GM21529 (cell line): ENCODE results near the gene HEYL.
"Not testable (repeated sequence)": the region's sequence is repeated elsewhere in the genome, so short reads cannot be mapped to it uniquely, and the experiment has no call there.

Source experiments
- ATAC-seq: cut with Tn5 transposase; IDR thresholded peaks from one replicate; pipeline ENCODE4 v1.9.1; 2021; ENCODE audit not compliant: unreplicated experiment

HEYL gene

DNA sequence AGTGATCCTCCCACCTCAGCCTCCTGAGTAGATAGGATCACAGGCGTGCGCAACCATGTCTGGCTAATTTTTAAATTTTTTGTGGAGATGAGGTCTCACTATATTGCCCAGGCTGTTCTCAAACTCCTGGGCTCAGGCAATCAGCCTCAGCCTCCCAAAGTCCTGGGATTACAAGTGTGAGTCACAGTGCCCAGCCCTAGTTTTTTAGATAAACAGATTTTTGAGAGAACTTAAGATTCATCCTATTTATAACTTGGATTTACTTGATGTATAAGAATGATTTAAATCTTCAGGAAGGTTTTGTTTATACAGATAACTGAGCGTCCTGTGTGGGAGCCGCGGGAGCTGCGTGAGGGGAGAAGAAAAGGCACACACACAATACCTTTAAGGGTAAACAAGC lies 26.2 kb downstream of the HEYL start:
- ATAC-seq, result no peak

DNA sequence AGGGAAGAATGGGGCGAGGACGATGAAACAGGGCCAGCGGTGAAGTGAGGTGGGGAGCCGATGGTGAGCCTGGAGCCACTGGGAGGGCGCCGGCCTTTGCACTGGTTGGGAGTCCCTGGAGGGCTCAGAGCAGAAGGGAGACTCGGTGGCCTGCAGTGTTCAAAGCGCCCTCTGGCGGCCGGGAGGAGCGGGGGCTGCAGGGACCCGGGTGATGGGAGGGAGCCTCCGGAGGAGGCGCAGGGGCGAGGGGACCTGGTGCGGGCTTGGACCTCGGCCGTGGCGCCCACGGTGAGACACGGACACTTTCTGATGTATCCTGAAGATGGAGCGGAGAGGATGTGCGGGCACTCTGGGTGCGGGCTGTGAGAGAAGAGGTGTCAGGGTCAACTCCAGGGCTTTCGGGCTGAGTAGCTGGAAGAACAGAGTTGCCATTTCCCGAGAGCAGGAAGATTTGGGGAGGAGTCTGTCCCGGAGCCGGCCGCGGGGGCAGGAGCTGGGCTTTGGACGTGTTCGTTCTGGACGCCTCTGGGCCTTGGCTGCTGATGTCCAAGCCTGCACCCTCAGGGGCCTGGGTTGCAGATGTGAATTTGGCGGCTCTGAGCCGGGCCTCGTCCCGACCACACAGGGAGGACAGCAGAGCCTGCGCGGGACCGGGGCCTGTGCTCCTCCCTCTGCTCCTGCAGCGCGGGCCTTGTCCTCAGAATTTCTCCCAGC lies 29.7 kb downstream of the HEYL start:
- no peak for ATAC-seq

DNA sequence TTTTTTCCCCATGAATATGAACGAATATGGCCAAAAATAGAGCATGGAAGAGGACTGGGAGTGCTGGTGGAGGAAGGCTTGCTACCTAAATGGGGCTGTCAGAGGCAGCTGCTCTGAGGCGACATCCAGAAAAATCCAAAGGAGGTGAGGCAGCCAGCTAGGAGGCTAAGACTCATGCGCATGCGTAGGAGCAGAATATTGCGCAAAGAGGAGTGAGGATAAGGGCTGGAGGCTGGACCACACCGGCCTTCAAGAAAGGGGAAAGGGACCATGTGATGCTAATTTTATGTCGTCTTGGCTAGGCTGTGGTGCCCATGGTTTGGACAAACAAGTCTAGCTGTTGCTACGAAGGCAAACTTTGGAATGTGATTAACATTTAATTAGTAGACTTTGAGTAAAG lies 30.5 kb downstream of the HEYL start:
- no peak for ATAC-seq

DNA sequence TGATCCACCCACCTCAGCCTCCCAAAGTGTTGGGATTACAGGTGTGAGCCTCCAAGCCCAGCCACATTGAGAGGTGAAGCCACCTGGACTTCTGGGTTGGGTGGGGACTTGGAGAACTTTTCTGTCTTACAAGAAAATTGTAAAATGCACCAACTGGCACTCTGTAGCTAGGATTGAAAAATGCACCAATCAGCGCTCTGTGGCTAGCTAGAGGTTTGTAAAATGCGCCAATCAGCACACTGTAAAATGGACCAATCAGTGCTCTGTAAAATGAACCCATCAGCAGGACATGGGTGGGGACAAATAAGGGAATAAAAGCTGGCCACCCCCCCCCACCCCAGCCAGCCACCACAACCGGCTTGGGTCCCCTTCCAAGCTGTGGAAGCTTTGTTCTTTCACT lies 35.8 kb downstream of the HEYL start:
- ATAC-seq, result not testable (repeated sequence)

DNA sequence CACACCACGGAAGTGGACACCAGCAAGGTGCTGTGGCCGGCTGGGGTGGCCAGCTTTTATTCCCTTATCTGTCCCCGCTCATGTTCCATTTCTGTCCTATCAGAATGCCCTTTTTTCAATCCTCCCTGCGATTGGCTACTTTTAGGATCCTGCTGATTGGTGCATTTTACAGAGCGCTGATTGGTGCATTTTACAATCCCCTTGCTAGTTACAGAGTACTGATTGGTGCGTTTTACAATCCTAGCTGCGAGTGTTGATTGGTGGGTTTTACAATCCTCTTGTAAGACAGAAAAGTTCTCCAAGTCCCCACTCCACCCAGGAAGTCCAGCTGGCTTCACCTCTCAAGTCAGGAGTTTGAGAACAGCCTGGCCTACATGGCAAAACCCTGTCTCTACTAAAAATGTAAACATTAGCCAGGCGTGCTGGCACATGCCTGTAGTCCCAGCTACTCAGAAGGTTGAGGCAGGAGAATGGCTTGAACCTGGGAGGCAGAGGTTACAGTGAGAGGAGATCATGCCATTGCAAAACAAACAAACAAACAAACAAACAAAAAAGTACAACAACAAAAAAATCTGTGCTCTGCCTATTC lies 37.7 kb downstream of the HEYL start:
- ATAC-seq, result not testable (repeated sequence)

DNA sequence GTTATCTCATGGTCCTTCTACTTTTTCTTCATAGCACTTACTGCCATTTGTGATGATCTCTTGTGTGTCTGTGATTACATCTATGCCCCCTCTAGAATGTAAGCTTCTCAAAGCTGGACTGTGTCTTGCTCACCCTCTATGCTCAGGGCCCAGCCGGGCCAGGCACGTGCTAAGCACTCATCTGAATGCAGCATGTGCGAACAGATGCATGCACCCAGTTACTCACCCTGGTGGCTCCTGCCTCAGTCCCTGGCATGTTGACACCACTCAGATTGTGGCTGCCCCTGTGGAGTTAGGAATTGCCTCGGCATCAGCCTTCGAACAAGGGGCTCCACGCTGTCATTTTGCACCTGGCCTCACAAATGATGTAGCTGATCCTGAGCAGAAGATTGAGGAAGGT lies 43.3 kb downstream of the HEYL start:
- no peak for ATAC-seq

DNA sequence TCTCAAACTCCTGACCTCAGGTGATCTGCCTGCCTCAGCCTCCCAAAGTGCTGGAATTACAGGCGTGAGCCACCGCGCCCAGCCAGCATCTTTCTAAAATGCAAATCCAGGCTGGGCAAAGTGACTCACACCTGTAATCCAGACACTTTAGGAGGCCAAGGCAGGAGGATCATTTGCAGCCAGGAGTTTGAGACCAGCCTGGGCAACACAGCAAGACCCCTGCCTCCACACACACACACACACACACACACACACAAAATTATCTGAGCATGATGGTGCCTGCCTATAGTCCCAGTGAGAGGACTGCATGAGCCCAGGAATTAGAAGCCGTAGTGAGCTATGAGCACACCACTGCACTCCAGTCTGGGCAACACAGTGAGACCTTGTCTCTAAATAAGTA lies 46.1 kb downstream of the HEYL start:
- no peak for ATAC-seq

DNA sequence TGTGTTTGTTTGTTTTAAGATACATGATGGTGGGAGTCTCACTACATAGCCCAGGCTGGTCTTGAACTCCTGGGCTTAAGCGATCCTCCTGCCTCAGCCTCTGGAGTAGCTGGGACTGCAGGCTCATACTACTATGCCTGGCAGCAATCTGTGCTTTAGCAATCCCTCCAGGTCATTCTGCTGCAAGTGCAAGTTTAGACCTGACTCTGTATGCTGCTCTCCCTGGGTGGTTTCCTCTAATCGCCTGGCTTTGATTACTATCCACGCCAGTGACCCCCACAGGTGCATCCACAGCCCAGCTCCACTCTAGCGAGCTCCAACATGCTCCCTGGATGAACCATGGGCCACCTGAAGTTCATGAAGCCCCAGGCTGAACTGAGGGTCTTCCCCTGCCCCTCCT lies 47.4 kb downstream of the HEYL start:
- ATAC-seq, result no peak

DNA sequence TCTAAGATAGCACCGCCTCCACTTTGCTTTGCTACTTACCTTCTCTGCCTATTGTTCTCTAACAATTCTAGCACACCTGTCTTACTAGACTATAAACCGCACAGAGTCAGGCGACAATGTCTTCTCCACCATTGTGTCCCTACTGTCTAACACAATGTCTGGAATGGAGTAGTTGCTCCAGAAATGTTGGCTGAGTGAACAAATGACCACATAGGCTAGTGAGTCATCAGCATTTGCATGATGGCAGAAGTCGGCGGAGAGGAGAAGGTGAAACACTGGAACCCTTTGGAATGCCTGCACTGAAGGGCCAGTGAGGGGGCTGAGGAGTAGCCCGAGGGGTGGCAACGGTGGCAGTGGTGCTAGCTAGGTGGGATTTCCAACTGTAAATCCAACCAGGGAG lies 48.9 kb downstream of the HEYL start:
- ATAC-seq, result no peak

DNA sequence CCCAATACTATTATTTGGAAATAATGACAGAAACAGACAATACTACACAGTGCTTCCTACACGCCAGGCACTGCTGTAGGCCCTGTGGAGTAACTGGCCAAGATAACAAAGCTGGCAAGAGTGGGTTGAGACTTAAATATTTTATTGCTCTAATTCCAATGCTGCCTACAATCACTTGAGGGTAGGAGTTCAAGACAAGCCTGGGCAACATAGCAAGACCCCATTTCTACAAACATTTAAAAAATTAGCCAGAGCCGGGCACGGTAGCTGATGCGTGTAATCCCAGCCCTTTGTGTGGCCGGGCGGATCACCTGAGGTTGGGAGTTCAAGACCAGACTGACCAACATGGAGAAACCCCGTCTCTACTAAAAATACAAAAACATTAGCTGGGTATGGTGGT lies 53.5 kb downstream of the HEYL start:
- ATAC-seq, result no peak

DNA sequence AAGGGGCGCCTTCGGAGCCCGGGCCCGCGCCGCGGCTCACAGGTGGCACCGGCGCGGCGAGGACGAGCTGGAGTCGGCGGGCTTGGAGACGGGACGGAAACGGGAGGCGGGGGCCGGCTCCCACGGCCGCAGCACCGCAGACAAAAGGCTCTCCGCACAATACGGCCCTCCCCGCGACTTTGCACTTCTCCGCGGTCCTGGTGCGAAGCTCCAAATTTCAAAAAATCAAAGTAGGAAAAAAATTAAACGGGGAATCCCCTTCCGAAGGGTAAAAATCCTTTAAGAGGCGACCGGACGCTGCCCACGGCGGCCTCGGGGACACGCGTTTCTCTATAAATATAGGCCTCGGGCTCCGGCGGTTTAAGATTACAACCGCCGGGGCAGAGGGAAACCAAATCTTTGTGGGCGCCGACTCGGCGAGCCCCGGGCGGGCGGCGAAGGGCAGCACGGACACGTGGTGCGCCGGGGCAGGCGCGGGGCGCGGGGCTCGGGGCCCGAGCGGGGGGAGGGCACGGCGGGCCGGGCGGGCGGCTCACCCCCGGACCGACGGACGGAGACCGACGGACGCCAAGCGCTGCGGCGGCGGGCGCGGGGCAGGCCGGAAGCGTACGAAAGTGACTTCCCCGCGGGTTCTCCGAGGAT lies 63.3 kb downstream of the HEYL start:
- peak; percentile 33 for ATAC-seq

DNA sequence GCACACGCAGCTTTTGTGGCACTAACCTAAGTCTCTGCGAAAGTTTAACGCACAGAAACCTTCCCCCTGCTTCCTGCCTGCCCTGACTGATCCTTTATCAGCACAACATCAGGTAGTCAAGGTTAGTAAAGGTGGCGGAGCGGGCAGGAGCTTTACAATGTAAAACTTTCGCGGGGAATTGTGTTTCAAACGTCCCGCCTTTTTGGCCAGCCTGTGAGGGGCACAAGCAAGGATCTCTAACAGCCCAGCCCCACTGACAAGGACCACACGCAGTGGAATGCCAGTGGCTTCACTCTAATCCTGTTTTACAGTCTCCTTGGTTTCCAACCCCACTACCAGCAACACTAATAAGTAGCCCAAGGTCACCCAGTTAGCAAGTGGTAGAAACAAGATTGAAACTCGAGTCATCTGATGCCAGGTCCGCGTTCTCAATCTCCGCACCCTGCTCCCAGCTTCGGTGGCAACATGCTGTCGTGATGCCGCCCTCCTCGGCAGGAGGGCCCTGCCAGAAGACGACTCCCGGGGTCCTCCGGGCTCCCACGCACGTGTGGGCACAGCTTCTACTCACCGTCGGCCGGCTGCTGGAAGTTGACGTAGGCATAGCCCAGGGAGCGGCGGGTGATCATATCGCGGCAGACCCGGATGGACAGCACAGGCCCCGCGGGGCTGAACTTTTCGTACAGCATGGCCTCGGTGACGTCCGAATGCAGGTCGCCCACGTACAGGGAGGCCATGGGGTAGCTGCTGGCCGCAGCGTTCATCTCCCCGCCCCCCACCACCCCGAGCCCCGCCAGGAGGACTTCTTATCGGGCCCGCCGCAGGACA lies 64.0 kb downstream of the HEYL start:
- no peak for ATAC-seq

DNA sequence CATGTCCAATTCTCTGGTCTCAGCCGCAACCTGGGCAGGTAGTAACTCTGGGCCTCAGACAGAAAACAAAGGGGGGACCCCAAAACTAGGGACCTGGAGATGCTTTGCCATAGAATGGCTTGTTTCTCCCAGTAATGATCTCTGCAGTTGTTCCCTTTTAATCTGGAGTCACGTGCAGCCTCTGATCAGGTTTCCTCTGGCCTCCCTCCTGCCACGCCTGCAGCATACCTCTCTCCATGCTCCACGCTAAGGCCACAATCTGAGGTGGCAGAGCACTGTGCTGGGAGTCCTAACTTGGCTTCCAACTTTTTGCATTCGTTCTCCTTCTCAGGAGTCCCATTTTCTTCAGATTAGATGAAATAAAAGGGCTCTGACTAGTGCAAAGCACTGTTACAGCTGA lies 64.8 kb downstream of the HEYL start:
- no peak for ATAC-seq
